NCI-H2029 treated with DMSO at 0.1 percent for 48 hours (cell line): ENCODE measurements around the gene CCS.
"Not testable (repeated sequence)": the region's sequence is repeated elsewhere in the genome, so short reads cannot be mapped to it uniquely, and the experiment has no call there.

ENCODE experiments used
- DNase-seq: peaks from one replicate; lab custom pipeline; 2025; lab: John Stamatoyannopoulos, UW

The CCS gene, protein sequence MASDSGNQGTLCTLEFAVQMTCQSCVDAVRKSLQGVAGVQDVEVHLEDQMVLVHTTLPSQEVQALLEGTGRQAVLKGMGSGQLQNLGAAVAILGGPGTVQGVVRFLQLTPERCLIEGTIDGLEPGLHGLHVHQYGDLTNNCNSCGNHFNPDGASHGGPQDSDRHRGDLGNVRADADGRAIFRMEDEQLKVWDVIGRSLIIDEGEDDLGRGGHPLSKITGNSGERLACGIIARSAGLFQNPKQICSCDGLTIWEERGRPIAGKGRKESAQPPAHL

DNA sequence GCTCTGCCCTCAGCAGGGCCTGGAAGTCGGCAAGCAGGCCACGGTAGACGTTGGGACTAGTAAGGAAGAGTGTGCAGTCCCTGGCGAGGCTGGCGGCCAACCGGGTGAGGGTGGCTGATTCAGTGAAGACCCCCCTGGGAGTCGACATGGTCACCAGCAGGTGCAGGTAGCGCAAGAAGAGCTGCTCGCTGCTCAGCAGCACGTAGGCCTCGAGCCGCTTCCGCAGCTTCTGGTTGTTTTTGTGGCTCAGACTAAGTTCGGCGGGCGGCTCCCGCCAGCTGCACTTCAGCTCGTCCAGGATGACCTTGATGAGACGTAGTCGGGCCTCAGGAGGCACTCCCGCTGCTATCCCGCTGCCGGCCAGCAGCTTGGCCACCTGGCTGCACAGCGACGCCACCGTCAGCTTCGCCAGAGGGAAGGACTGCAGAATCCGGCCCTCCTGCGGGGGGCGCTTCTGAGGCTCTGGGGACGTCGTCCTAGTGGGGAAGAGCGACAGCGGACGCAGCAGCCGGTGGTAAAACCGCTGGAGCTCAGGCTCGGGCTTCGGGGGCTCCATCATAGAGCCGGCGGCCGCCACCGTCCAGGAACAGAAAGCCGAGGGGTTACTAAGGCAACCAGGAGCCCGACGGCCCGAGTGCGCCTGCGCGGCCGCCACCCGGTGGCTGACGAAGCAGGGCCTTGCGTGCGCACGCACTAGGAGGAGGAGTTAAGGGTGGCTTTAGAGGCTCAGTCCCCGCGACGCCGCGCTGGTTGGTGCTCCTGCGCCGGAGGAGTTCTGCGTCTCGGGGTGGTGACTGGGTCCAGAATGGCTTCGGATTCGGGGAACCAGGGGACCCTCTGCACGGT is at the start of gene CCS, which contains the start of gene CCDC87:
Gene CCS (plus strand): TSS at position 729 of the 846 bp plus-strand sequence. CDS start 77 bp downstream, at position 806.
Gene CCDC87 (minus strand): TSS at position 607 of the 846 bp plus-strand sequence. CDS start 48 bp downstream, at position 559.
- peak; percentile 86 for DNase-seq

DNA sequence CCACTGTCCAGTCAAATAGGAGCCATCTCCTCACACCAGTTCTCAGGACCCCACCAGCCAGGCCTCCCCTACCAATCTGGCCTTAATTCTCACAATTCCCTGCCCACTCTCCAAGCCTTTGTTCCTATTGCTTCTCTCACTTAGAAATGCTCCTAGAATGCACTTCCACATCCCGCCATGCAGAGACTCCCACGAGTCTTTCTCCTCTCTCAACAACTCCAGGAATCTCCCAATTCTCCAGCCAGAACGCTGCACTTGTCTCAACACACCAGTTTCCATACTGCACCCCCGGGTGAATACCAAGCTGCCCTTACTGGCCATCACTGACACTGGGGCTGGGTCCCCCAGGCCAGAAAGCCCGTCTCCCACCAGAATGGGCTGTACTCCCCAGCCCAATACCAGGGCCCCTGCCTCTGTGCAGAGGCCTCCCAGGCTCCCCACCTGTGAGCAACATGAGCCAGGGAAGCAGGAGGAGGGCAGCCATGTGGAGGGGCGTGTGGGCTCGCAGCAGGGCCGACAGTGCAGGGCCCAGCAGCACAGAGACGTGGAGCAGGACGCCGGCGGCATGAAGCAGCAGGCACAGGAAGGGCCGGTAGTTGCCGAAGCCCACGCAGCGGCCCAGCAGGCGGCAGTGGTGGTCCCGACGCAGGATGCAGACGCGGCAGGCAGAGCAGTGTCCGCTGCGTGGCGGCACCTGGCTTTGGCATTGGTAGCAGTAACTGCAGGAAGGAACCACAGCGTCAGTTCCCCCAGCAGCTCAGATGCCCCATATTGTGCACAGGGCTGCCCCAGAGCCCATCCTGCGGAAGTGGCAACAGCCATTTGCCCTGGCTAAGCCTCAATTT is 49.5 kb upstream of the CCS start:
- no peak for DNase-seq

GRCh38 chr11:66544952-66545351 is 48.0 kb upstream of the CCS start:
- not testable (repeated sequence) for DNase-seq

DNA sequence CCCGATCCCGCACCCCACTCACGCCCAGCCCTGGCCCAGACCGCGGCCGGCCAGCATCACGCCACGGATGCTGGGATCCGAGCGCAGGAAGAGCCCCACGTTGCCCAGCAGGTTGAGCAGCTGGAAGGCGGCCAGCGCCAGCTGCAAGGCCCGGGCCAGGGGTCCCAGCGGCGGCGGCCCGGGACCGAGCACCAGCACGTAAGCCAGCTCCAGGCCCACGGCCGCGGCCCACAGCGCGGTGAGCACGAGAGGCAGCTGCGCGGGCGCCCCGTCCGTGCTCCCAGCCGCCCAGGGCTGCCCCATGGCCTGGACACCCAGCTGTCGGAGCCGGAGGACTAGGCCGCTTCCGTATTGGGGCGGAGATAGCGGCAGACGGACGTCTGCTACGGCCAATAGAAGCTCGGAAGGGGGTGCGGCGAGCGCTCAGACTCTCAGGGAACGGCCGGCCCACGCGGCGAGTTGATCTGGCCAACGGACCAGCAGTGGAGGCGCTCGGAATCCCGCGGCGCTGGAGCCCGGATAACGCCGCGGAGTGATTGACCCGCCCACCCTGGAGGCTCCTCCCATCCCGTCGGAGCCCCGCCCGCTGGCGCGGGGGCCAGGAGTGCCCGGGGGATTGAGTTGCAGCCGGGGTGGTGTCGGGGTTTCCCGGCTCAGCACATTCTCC is 47.2 kb upstream of the CCS start, which contains the start of gene ZDHHC24:
Gene ZDHHC24 (minus strand): TSS at position 348 of the 667 bp plus-strand sequence. CDS start 45 bp downstream, at position 303.
- peak; percentile 81 for DNase-seq

DNA sequence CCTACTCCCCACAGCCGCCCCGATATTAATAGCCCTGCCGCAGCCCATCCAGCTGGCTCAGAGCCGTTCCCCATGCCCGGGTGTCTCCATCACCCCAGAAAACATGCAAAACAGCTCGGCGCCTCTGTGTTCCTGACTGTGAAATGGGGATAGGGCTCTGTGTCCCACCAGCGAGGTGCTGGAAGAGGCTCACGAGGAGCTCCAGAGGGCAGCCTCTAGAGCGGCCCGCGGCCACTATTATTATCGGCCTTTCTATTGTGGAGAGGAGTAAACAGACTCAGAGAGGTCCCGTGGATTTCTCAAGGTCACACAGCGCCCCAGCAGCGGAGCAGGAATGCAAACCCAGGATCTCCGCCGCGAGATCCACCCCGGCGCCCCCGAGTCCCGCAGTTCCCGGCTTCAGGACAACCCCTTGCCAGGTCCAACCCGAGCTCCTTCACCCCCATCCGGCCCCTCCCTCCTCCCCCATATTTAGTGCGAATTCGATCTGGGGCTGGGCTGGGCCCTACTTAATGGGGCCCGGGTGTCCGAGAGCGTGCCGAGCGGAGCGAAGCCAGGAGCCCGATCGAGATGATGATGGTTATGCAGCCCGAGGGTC is 46.5 kb upstream of the CCS start, which contains the start of gene ACTN3:
Gene ACTN3 (plus strand): TSS at position 536 of the 598 bp plus-strand sequence. CDS start 35 bp downstream, at position 571.
- DNase-seq: no peak

- no peak for DNase-seq
Measured at GRCh38 chr11:66546966-66547661, 45.9 kb upstream of the CCS start.

- DNase-seq: no peak
Measured at GRCh38 chr11:66547662-66548009, 45.3 kb upstream of the CCS start.

- no peak for DNase-seq
Measured at GRCh38 chr11:66548041-66548440, 44.9 kb upstream of the CCS start.

GRCh38 chr11:66548774-66549630 is 44.0 kb upstream of the CCS start:
- no peak for DNase-seq

DNA sequence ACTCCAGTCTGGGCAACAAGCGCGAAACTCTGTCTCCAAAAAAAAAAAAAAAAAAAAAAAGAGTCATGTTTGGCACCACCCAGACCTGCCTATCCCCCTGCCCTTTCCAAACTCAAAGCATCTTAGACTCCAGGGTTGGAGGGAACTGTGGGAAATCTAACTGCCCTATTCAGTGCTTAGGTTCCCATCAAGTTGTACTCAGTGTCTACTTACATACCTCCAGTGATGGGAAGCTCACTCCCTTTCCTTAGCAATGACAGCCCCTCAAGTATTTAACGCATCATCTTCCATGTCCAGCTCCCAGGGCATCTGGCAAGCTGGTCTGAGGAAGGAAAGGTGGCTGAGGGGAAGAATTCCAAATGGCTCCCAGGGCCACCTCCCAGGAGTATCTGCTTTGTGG is 43.3 kb upstream of the CCS start:
- DNase-seq: no peak

- no peak for DNase-seq
Measured at GRCh38 chr11:66550887-66551286, 42.1 kb upstream of the CCS start.

GRCh38 chr11:66554602-66555001 is 38.4 kb upstream of the CCS start:
- no peak for DNase-seq

- DNase-seq: no peak
Measured at GRCh38 chr11:66555416-66555815, 37.6 kb upstream of the CCS start.

GRCh38 chr11:66556086-66556485 is 36.9 kb upstream of the CCS start:
- peak; percentile 42 for DNase-seq

DNA sequence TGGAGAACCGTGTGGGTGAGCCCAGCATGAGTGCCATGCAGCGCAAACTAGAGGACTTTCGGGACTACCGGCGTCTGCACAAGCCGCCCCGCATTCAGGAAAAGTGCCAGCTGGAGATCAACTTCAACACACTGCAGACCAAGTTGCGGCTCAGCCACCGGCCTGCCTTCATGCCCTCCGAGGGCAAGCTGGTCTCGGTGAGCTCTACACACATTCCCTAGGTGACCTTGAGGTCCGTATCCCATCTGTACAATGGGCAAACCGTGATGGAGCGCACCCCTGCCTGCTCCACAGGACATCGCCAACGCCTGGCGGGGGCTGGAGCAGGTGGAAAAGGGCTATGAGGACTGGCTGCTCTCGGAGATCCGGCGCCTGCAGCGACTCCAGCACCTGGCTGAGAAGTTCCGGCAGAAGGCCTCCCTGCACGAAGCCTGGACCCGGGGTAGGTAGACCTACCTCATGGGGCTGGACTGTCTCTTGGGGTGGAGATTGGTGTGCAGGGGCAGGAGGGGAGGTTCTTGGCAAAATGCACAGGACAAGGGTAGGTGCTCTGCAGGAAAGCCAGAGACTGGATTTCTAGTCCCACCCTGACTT is 35.2 kb upstream of the CCS start:
- DNase-seq: no peak

GRCh38 chr11:66559142-66559865 is 33.7 kb upstream of the CCS start:
- DNase-seq: no peak

- DNase-seq: no peak
Measured at GRCh38 chr11:66559866-66560676, 32.9 kb upstream of the CCS start.
